ENCODE measurements around the gene PRR16.
"Not testable (repeated sequence)": the region's sequence is repeated elsewhere in the genome, so short reads cannot be mapped to it uniquely, and the experiment has no call there.

Gene PRR16

DNA sequence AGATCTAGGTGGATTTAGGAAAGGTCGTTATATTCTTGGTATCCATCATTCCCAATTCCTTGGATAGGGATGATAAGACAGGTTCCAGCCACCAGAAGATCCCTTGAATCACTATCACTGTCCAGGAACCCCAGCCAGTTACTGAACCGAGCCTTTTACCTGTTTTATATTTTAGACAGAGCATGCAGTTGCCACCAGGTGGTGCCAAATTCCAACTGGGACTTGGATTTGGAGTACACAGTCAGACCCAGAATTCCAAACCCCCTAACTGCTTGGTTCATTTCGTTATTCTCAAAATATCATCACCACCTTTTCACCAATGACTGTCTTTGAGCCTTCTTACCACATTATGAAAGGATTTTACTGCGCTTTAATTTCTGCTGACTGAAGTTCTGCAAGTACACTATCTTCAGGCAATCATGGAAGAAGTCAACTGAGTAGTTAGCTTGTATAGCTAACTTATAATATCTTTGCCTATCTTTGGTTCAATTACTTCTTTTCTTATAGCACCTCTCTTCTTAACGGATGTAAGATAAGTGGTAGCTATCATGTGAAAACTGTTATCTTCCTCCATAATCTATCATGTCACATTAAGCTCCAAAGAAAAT lies 191.8 kb downstream of the PRR16 start:
- no peak for DNase-seq (ENCODE audit: low read depth in 2 of 2)

DNA sequence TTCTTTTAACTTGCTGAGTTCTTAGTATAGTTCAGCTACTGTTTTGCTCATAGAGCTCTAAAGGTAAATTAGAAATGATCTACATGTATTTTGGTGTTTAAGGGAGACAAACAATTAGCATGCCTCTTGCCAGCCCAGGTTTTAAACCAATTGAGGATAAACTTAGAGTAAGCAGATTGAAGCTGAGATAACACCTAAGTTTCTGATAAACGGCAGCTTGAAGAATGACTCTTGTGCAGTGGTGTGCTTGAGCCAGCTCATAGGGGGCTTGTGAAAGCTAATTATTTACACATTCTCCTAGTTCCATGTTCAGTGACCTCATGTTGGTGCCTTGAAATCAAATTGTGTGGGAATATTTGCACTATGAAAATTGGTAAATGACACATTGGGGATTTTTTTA lies 193.0 kb downstream of the PRR16 start:
- DNase-seq (ENCODE audit: low read depth in 2 of 2) = no peak

DNA sequence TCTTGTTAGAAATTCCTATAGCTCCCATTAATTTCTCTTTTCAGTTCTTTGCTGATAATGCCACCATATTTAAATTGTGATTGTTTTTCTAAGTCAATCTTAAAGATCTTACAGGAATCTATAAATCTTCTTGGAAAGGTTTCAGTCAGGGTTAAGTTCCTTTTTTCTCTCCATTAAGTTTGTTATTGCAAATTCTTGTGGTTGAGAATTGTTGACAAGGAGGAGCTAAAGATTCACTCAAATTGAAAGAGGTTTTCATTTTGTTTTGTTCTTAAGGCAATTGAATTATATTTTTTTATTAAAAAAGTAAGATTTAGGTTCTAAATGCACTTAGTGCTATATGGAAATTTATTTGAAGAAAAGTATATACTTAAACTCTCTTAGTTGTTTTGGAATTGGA lies 213.4 kb downstream of the PRR16 start:
- DNase-seq (ENCODE audit: low read depth in 2 of 2) = no peak

DNA sequence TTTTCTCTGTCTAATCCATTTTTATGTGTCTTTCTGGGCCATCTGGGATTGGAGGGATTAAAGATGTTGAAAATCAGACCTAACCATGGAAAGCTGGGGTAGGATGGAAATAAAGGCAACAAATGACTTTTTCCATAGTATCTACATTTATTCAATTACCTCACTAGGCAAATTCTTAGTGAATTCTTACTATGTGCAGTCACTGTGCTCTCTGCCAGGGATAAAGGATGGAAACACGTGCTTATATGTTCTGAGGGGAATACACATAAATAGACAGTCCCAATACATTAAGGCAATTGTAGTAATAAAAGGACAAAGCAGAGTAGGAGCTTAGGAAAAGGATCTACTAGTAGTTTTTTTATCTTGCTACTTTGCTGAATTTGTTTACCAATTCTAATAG lies 214.2 kb downstream of the PRR16 start:
- no peak for DNase-seq (ENCODE audit: low read depth in 2 of 2)

DNA sequence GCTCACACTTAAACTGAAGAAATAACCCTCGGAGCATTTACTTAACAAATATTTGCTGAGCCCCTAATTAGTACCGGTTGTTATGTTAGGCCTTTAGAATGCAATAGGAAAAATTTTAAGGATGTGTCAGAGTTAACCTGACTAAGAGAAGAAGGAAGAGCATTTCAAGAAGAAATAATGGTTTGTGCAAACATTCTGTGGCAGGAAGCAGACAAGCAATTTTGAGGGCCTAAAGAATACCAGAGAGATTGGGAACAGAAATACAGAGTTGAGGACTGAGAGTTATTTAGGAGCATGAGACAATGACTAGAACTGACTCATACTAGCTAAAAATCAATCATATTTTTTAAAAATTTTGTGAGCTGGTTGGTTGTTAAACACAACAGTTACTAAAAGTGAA lies 218.8 kb downstream of the PRR16 start:
- no peak for DNase-seq (ENCODE audit: low read depth in 2 of 2)

DNA sequence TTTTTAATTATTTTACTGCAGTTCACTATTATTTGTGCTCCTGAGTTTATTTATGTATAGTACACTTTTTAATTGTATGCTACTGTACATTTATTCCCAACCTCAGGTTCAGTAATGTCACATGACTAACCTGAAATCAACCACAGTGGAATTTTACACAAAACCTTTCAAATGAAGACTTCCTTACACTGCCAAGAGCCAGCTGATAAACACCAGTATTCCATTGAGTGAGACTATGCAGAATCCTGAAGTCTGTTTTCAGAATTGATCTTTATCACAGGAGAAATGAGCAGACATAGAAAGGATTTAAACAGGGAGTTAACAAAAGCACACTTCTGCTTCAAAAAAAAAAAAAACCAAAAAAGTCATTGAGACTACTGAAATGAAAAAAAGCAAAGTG lies 219.5 kb downstream of the PRR16 start:
- DNase-seq (ENCODE audit: low read depth in 2 of 2) = no peak

DNA sequence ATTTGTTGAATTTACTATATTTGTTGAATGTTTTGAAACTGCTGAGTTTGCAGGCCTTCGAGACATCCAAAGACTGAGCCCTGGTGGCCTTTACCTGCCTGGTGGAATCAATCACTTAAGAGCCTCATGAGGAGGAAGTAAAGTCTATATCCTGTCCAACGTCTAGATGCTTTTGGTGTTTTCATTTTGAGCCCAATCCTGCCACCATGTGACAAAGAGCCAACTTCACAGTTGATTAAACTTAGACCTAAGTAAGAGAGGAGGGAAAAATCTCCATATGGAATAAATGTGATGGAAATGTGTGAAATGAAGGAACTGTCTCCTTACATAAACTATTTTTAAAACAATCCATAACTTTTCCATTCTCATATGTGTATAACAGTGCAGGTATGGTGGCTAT lies 220.1 kb downstream of the PRR16 start:
- DNase-seq (ENCODE audit: low read depth in 2 of 2) = no peak

DNA sequence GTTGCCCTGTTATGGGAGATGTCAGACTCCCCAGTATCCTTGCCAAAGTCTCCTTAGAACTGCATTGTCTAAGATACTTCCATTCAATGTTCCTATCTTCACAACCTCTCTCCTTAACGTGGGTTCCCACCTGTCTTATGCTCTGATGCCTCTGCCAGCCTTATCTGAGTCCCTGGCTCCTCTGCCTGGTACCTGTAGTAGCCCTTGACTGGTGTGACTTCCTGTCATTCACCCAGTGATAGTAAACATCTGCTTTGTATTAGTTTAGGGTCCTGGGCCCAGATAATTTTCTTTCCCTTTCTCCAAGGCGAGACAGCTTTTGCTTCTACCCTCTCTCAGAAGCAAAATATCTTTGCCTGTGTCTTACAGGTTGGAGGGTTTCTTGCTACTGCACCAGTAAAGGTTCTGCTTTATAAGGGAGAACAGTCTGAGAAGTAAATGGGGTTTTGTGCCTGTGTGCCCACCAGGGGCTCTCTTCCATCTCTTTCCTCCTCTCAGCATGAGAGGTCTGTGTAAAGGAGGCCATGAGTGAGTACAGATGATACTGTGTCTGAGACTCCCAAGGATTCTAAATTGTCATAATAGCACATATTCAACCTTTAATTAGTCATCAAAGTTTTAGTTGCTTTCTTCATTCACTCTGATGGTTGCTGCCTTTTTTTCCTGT lies 220.8 kb downstream of the PRR16 start:
- DNase-seq (ENCODE audit: low read depth in 2 of 2) = no peak

DNA sequence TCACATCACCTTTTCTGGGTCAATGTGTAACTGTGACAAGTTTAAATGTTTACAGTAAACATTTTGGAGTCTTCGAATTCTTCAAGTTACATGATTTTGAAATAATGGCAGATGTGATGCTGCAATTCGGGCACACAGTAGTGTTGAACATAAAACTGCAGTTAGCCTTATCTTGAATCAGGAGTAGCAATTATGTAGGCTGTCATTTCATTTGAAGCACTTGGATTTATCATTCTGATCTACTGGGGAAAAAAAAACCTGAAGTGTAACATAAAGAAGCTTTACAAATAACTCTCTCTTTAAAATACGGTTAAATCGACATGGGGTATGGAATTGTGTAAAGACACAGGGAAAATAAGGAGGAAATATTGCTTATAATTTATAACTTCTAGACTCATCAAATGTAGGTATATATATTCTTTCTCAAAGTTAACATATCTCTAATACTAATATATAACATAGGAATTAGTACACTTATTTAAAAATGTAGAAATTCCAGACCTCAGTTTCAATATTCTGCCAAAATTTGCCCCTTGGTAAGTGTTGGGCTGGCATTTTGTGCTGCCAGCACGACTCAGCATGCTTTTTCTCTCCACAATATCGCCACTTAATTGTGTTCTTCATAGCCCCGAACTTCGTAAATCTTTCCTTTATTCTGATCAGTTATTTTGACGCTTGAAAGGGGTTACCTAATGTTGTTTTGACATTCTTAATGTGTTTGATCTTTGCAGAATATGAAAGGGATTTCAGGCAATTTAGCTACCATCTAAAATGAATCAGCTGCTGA lies 226.7 kb downstream of the PRR16 start:
- DNase-seq (ENCODE audit: low read depth in 2 of 2) = no peak

DNA sequence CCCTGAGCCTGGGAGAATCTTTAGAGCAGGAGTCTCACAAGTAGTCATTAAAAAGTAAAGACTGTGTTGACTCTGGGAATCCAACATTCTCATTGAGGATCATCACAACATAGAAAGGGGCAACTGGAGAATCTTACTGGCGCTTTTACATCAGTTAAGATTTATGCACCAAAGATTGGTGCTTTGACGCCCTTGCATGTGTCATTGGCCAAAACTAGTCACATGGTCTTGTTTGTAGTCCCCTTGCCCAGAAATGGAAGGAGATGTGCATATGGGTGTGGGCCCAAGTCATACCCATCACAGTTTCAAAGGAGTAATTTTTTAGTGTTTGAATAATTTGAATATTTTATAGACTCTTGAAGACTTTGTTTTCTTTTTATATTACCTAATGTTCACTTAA lies 228.2 kb downstream of the PRR16 start:
- DNase-seq (ENCODE audit: low read depth in 2 of 2) = no peak

DNA sequence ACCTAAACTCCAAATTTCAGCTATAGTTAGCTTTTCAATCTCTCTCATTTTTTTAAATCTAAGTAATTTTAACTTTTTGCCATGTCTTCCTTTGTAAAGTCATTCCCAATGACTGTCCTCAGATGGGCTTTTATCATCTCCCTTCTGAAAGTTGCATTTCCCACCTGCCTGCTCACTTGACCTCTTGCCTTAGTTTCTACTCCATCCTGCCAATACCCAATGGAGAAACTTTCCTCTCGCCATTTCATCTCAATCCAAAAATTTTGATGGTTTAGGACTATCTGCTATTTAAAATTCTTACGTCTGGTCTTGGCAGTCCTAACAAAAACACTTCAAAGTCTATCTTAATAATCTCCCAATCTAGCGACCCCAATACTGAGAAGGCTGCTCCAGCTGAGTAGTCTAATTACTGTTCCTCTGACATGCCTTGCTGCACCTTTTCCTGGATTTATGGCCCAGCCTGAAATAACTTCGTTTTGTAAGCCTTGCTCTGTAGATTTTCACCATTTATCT lies 231.3 kb downstream of the PRR16 start:
- no peak for DNase-seq (ENCODE audit: low read depth in 2 of 2)

DNA sequence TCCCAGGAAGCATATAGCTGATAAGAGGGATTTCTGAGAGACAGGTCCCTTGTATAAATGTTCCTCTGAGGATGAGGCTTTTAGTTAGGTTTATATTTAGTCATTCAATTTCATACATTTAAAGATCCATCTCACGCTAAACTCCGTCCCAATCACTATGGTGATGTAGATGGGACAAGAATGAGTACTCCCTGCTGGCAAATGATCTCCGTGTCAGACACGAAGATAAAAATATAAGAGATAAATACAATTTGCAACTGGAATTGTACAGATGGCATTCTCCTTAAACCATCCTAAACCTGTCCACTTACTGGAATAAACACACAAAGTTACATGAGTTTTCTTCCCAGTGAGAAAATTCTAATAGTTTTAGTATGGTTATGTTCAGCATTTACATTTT lies 233.0 kb downstream of the PRR16 start:
- DNase-seq (ENCODE audit: low read depth in 2 of 2) = no peak

DNA sequence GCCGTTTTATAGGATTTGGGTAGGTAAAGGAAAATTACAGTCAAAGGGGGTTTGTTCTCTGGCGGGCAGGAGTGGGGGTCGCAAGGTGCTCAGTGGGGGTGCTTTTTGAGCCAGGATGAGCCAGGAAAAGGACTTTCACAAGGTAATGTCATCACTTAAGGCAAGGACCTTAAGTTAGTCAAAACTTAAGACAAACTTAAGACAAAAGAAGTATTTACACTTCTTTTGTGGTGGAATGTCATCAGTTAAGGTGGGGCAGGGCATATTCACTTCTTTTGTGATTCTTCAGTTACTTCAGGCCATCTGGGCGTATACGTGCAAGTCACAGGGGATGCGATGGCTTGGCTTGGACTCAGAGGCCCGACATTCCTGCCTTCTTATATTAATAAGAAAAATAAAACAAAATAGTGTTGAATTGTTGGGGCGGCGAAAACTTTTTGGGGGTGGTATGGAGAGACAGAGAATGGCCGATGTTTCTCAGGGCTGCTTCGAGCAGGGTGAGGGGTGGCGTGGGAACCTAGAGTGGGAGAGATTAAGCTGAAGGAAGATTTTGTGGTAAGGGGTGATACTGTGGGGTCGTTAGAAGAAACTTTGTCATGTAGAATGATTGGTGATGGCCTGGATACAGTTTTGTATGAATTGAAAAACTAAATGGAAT lies 233.7 kb downstream of the PRR16 start:
- not testable (repeated sequence) for DNase-seq (ENCODE audit: low read depth in 2 of 2)

DNA sequence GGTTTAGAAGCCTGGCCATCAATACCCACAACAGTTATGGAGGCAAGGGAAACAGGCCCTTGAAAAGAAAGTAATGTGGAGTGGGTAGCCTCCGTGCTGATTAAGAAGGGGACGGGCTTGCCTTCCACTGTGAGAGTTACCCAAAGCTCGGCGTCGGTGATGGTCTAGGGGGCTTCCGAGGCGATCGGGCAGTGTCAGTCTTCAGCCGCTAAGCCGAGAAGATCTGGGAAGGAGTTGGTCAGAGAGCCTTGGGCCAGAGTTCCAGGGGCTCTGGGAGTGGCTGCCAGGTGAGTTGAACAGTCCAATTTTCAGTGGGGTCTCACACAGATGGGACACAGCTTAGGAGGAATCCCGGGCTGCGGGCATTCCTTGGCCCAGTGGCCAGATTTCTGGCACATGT lies 236.6 kb downstream of the PRR16 start:
- not testable (repeated sequence) for DNase-seq (ENCODE audit: low read depth in 2 of 2)

DNA sequence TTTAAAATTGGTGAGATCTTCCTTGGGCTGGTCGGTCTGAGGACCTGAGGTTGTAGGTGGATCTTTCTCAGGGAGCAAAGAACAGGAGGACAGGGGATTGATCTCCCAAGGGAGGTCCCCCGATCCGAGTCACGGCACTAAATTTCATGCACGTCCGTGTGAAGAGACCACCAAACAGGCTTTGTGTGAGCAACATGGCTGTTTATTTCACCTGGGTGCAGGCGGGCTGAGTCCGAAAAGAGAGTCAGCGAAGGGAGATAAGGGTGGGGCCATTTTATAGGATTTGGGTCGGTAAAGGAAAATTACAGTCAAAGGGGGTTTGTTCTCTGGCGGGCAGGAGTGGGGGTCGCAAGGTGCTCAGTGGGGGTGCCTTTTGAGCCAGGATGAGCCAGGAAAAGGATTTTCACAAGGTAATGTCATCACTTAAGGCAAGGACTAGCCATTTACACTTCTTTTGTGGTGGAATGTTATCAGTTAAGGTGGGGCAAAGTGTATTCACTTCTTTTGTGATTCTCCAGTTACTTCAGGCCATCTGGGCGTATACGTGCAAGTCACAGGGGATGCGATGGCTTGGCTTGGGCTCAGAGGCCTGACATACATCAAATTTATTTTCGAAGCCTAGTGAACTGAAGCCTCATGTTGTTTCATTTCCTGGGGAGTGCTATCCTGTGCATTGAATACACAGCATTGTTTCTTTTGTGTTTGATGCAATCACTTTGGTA lies 238.9 kb downstream of the PRR16 start:
- DNase-seq (ENCODE audit: low read depth in 2 of 2) = not testable (repeated sequence)

DNA sequence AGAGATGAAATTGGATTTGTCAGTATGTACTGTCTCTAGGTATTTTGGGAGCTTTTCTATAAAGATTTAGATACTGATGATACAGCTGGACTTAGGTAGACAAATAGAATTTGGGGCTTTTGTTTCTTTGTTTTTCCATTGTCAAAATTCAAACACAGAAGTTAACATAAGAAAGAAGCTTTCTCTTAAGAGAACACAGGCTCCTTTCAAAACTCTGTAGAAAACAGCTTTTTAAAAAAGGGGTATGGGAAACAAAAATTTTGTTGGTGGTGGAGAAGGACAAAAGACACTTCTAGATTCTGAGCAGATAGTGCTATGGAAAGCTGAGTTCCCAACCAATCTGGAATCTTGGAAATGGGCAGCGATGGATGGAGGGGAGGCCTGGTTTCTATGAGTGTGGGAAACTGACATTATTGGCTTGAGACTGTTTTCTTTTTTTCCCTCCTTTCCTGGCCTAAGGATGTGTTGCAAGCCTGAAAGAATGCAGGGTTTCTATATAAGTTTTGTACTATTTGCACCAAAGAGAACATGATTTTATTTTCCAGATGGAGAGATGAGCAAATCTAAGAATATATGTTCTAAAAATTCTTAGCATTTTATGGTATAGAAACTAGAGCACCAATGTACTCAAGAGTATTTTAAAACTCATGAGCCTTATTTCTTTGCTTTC lies 240.0 kb downstream of the PRR16 start:
- no peak for DNase-seq (ENCODE audit: low read depth in 2 of 2)

DNA sequence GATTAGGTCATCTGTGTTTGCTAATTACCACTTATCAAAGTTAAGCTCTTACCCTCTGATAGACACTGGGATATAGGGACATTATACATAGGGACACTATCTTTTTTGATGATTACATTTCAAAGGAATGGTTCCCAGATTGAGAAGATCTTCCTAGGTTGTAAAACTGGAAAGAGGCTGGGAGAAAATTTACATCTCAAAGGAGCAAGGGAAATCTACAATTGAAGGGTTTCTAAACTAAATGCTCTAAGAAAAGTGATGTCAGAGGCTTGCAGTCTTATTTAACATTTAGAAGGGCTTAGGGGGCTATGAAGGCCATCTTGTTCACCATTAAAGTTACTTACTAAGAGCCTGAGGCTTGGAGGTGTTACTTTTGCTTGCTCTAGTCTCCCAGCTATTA lies 242.8 kb downstream of the PRR16 start:
- no peak for DNase-seq (ENCODE audit: low read depth in 2 of 2)

DNA sequence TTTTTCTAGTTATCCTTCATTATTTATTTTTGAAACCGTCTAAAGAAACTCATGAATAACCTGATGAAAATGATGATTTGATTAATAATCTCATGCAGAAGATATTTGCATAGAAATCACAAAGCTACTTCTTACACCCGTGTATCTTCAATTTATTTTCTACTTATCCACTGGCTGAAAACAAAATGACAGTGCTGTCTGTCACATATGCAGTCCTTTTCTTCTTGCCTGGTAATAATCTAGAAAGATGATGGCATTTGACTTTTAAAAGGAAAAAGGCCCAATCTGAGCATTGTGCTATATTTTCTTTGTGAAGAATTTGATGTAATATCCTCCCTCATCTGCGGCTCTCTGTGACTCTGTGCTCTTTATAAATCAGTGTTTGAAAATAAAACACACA lies 253.3 kb downstream of the PRR16 start:
- no peak for DNase-seq (ENCODE audit: low read depth in 2 of 2)

DNA sequence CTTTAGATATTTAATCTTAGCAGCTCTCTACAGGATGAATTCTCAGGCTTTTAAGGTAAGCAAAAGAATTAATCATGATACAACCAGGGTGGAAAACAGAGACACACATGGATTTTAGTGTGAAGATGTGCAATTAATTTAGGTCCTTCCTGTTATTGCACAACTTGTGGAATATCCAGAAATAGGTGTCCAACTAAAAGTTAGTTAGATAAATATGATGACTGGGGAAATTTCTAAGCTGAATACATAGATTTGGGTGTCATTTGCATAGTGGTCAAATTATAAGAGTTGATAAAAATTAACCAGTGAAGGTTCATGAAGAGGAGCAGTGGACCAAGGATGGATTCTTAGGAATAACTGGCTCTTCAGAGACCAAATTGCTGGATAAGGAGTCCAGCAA lies 266.1 kb downstream of the PRR16 start:
- no peak for DNase-seq (ENCODE audit: low read depth in 2 of 2)

DNA sequence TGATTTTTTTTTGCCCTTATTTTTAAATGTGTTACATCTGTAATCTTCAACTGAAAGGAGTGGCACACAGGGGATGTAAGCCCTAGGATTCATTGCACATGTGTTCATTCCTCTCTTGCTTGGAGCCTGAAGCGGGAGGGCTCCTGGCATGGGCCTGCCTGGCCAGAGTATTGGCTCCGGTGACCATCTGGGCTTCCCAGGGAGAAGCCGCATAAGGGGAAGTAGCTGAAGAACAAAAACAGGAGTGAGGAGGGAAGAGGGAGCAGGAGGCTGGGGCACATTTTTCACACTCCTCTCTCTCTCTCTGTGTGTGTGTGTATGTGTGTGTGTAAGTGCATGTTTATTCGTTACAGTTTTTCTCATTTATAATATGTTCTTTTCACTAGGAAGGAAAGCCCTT lies 269.9 kb downstream of the PRR16 start:
- no peak for DNase-seq (ENCODE audit: low read depth in 2 of 2)

DNA sequence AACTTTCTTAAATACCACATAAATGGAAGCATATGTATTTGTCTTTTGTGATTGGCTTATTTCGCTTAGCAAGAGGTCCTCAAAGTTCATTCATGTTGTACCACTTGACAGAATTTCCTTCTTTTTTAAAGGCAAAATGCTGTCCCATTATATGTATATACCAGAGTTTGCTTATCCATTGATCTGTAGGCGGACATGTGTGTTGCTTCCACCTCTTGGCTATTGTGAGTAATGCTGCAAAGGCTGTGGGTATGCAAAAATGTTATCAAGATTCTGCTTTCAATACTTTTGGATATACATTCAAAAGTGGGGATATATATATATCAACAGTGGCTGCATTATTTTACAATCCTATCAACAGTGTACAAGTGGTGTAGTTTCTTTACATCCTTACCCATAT lies 271.0 kb downstream of the PRR16 start:
- no peak for DNase-seq (ENCODE audit: low read depth in 2 of 2)
